Thymus (tissue), 11 donors: ENCODE measurements around the gene LUC7L3. TPM values are rescaled to one million over a fixed set of nuclear protein-coding genes. Genes with fewer than 3 reads are reported as not detected.
"Not testable (repeated sequence)": the region's sequence is repeated elsewhere in the genome, so short reads cannot be mapped to it uniquely, and the experiment has no call there.

Experiments
- DNase-seq, 9 donors: peaks; one replicate each; pipeline ENCODE4 v3.0.0-alpha.2; 2013; ENCODE audit warnings: low spot score in 9 of 9, low read depth in 6 of 9, missing footprints in 1 of 9
- H3K27ac ChIP-seq, 2 donors: one replicate each; pipeline ENCODE4 v1.5.1; 2013; ENCODE audit warnings: control low read depth in 1 of 2, low read depth in 1 of 2, low read length in 1 of 2, mild to moderate bottlenecking in 1 of 2, moderate library complexity in 1 of 2
- H3K27me3 ChIP-seq, 2 donors: one replicate each; pipeline ENCODE4 v1.5.1; 2013; ENCODE audit warnings: low read length in 1 of 2; ENCODE audit not compliant: control insufficient read depth in 2 of 2, insufficient read depth in 1 of 2
- H3K36me3 ChIP-seq, 2 donors: one replicate each; pipeline ENCODE4 v1.5.1; 2013; ENCODE audit warnings: low read length in 1 of 2, mild to moderate bottlenecking in 1 of 2, moderate library complexity in 1 of 2; ENCODE audit not compliant: control insufficient read depth in 2 of 2, insufficient read depth in 2 of 2
- H3K4me1 ChIP-seq, 2 donors: one replicate each; pipeline ENCODE4 v1.5.1; 2013; ENCODE audit warnings: low read length in 2 of 2; ENCODE audit not compliant: control insufficient read depth in 2 of 2, insufficient read depth in 2 of 2
- H3K4me3 ChIP-seq, 2 donors: one replicate each; pipeline ENCODE4 v1.5.1; 2013; ENCODE audit warnings: low read length in 2 of 2, control low read depth in 1 of 2, mild to moderate bottlenecking in 1 of 2
- H3K9me3 ChIP-seq, 2 donors: one replicate each; pipeline ENCODE4 v1.5.1; 2013; ENCODE audit warnings: low read length in 1 of 2, mild to moderate bottlenecking in 1 of 2; ENCODE audit not compliant: control insufficient read depth in 2 of 2, insufficient read depth in 1 of 2
- WGBS: extraction: QIAGEN DNeasy Blood & Tissue Kit; methylation state at CpG from one replicate; pipeline ENCODE4 v1.1.7; 2013; 5-methylcytosine and 5-hydroxymethylcytosine counted together
- polyA plus RNA-seq: library from polyadenylated mRNA; stranded (reverse); fragments of 200-250 nt; gene quantifications from one replicate; pipeline ENCODE4 v1.2.3, GENCODE V29; 2013
- total RNA-seq: library from RNA; stranded (reverse); fragments of 120-200 nt; gene quantifications from one replicate; pipeline ENCODE4 v1.2.4, GENCODE V29; 2013
- donor health status: healthy.

Gene LUC7L3
- total and polyA plus RNA-seq, 2 donors = 145 to 200 TPM

GRCh38 chr17:50679008-50679544, 40.3 kb upstream of the LUC7L3 start:
- no peak overlapping the region for H3K4me3 ChIP-seq
- 96% methylated on average over 11 of the region's 11 CpGs for WGBS
- DNase-seq = no peak
- H3K4me1 ChIP-seq = no peaks in the 10 kb centered on the region
- no peaks in the 10 kb centered on the region for H3K9me3 ChIP-seq
- H3K27ac ChIP-seq = no peak overlapping the region
- peaks cover 0 to 22% of the 10 kb centered on the region in 2 donors for H3K27me3 ChIP-seq
- H3K36me3 ChIP-seq = no peaks in the 10 kb centered on the region

GRCh38 chr17:50680126-50680525, 39.3 kb upstream of the LUC7L3 start:
- Histone ChIP-seq H3K36me3 (no peaks in the 10 kb centered on the region), H3K4me1 (no peaks in the 10 kb centered on the region), H3K27ac (no peak overlapping the region), H3K27me3 (peaks cover 0 to 22% of the 10 kb centered on the region in 2 donors), H3K4me3 (no peak overlapping the region), H3K9me3 (no peaks in the 10 kb centered on the region)
- 99% methylated on average over 5 of the region's 5 CpGs for WGBS
- no peak for DNase-seq

DNA sequence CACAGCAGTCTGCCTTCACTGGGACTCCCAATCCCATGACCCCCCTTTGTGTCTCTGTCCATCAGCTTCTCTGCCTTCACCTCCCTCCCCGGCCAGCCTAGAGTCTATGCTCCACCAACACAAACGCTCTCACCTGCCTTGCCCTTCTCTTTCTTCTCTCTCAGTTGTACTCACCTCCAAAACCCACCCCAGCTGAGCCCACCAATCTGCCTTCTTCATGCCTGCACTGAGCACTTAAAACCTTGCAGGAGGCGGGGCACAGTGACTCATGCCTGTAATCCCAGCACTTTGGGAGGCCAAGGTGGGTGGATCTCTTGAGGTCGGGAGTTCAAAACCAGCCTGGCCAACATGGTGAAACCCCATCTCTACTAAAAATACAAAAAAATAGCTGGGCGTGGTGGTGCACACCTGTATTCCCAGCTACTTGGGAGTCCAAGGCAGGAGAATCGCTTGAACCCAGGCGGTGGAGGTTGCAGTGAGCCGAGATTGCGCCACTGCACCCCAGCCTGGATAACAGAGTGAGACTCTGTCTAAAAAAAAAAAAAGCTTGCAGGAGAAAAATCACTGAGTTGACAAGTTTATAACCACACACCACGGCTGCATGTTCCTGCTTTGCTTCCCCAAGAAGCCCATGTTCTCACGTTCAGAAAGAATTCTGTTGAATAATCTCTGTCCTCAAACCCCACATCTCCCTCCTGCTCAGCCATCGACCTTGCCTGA, 38.7 kb upstream of the LUC7L3 start:
- not testable (repeated sequence) for H3K4me1 ChIP-seq, H3K9me3 ChIP-seq, H3K36me3 ChIP-seq, H3K4me3 ChIP-seq, H3K27ac ChIP-seq, DNase-seq
- peaks cover 0 to 22% of the 10 kb centered on the region in 2 donors for H3K27me3 ChIP-seq
- WGBS = 77% methylated on average over 12 of the region's 12 CpGs

DNA sequence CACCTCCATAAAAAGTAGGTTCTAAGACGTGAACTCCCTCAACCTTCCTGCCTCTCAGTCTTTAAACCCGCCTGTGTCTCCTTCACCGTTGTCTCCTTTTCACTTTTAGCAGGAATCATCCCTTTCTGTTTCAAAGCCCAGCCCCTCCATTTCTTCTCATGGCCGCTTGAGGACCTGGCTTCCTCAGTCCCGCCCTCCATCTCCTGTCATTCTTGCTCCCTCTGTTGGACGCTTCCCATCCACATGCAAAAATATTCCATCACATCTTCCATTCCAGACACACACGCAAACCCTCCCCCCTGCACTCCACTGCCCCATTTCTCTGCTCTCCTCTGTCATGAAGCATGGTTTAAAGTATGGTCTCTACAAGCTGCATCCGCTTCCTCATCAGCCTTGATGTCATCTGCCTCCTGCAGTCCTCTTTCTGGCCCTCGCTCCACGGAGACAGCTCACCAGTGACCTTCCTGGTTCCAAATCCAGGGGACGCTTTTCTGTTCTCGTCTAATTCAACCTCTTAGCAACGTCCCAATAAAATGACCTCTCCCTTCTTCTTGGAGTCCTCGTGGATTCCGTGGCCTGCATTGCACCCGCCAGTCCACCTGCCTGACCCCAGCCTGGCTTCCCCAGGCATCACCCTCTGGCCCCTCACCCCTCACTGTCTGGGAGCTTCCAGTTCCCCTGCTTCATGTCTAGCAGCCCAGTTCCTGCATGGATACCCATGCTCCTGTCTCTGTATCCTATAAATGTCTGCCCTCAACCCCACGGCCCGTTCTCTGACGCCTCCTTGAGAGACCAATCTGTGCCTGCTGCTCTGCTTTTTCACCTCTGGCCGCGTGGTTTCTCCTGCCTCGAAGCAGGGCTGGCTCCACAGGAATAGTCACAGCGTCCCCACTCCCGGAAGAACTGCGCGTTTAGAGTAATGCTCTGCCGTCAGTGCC, 37.9 kb upstream of the LUC7L3 start:
- Histone ChIP-seq H3K4me3 (no peak overlapping the region), H3K4me1 (no peaks in the 10 kb centered on the region), H3K9me3 (no peaks in the 10 kb centered on the region), H3K36me3 (no peaks in the 10 kb centered on the region), H3K27me3 (peaks cover 0 to 22% of the 10 kb centered on the region in 2 donors), H3K27ac (no peak overlapping the region)
- WGBS = 67% methylated on average over 27 of the region's 27 CpGs
- no peak for DNase-seq

DNA sequence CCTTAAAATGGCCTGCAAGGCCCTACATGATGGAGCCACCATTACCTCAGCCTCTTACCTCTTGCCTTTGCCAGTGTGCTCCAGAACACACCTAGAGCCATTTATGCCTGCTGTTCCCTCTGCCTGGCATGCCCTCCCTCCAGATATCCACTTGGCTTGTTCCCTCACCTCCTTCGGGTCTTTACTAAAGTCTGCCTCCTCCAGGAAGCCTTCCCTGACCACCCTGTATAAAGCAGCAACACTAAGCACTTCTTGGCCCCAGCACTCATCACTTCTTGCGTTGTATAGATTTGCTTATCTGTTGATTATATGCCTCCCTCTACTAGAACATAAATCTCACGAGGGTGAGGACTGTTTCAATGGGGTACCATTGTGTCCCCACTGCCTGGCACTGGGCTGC, 37.0 kb upstream of the LUC7L3 start:
- peaks cover 0 to 22% of the 10 kb centered on the region in 2 donors for H3K27me3 ChIP-seq
- DNase-seq = no peak
- H3K4me3 ChIP-seq = no peak overlapping the region
- no peak overlapping the region for H3K27ac ChIP-seq
- no peaks in the 10 kb centered on the region for H3K9me3 ChIP-seq
- whole genome bisulfite sequencing = 96% methylated on average over 3 of the region's 3 CpGs
- no peaks in the 10 kb centered on the region for H3K4me1 ChIP-seq
- no peaks in the 10 kb centered on the region for H3K36me3 ChIP-seq

- no peak overlapping the region for H3K4me3 ChIP-seq
- H3K36me3 ChIP-seq = no peaks in the 10 kb centered on the region
- WGBS = 95% methylated on average over 3 of the region's 3 CpGs
- peaks cover 0 to 22% of the 10 kb centered on the region in 2 donors for H3K27me3 ChIP-seq
- no peak overlapping the region for H3K27ac ChIP-seq
- DNase-seq = no peak
- H3K4me1 ChIP-seq = no peaks in the 10 kb centered on the region
- H3K9me3 ChIP-seq = no peaks in the 10 kb centered on the region
These were observed 36.5 kb upstream of the LUC7L3 start for GRCh38 chr17:50682938-50683337.

GRCh38 chr17:50683434-50684287, 35.7 kb upstream of the LUC7L3 start:
- DNase-seq = no peak
- Histone ChIP-seq H3K4me3 (no peak overlapping the region), H3K4me1 (no peaks in the 10 kb centered on the region), H3K9me3 (no peaks in the 10 kb centered on the region), H3K27me3 (peaks cover 0 to 22% of the 10 kb centered on the region in 2 donors), H3K36me3 (no peaks in the 10 kb centered on the region), H3K27ac (no peak overlapping the region)
- WGBS = 96% methylated on average over 28 of the region's 28 CpGs

DNA sequence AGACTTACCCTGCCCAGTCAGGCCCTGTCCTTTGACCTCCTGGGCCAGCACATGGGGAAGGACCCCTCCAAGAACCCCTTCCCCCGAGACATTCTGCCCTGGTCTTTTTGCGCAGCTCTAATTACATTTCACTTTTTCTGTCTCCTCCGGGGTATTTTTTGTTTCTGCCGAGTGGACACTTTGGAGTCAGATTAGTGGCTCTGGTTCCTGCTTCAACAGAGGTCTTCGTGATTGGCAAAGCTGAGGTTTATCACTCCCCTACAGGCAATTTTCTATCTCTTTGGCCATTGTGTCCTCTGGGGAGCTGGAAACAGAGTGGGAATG, 35.2 kb upstream of the LUC7L3 start:
- Histone ChIP-seq H3K27me3 (peaks cover 0 to 22% of the 10 kb centered on the region in 2 donors), H3K27ac (no peak overlapping the region), H3K9me3 (no peaks in the 10 kb centered on the region), H3K36me3 (no peaks in the 10 kb centered on the region), H3K4me3 (no peak overlapping the region), H3K4me1 (peaks cover 0 to 2% of the 10 kb centered on the region in 2 donors)
- no peak for DNase-seq
- WGBS = 95% methylated on average over 5 of the region's 5 CpGs
